Neural progenitor cell (in vitro differentiated cells): ENCODE measurements around the gene S100A9. TPM values are rescaled to one million over a fixed set of nuclear protein-coding genes. Genes with fewer than 3 reads are reported as not detected.

Source experiments
- DNase-seq: peaks from one replicate; pipeline ENCODE4 v3.0.0-alpha.2; 2016; ENCODE audit warnings: low spot score
- H2AFZ ChIP-seq: fragments of 200-600 bp; sonication (generic); replicated peaks from 2 replicates; pipeline ENCODE4 v1.6.1; 2016; ENCODE audit warnings: antibody characterized with exemption
- H3F3A ChIP-seq: fragments of 200-600 bp; sonication (generic); 2 replicates; pipeline ENCODE4 v1.6.1; 2016; ENCODE audit warnings: antibody characterized with exemption, low read depth
- H3K27ac ChIP-seq: fragments of 200-600 bp; sonication (generic); 2 replicates; pipeline ENCODE4 v1.5.1; 2016; ENCODE audit warnings: mild to moderate bottlenecking
- H3K27me3 ChIP-seq: fragments of 200-600 bp; sonication (generic); 2 replicates; pipeline ENCODE4 v1.6.1; 2016; ENCODE audit warnings: mild to moderate bottlenecking, moderate library complexity
- H3K36me3 ChIP-seq: fragments of 200-600 bp; sonication (generic); 2 replicates; pipeline ENCODE4 v1.5.1; 2016
- H3K4me1 ChIP-seq: fragments of 200-600 bp; sonication (generic); 2 replicates; pipeline ENCODE4 v1.6.1; 2016; ENCODE audit warnings: mixed run types
- H3K4me2 ChIP-seq: fragments of 200-600 bp; sonication (generic); 2 replicates; pipeline ENCODE4 v1.6.1; 2016
- H3K4me3 ChIP-seq: fragments of 200-600 bp; sonication (generic); 2 replicates; pipeline ENCODE4 v1.5.1; 2016
- H3K79me2 ChIP-seq: fragments of 200-600 bp; sonication (generic); 2 replicates; pipeline ENCODE4 v1.6.1; 2016; ENCODE audit warnings: low read depth
- H3K9ac ChIP-seq: fragments of 200-600 bp; sonication (generic); 2 replicates; pipeline ENCODE4 v1.6.1; 2016
- H3K9me3 ChIP-seq: fragments of 200-600 bp; sonication (generic); 2 replicates; pipeline ENCODE4 v1.5.1; 2016; ENCODE audit warnings: low read depth
- H4K20me1 ChIP-seq: fragments of 200-600 bp; sonication (generic); 2 replicates; pipeline ENCODE4 v1.6.1; 2016; ENCODE audit warnings: low read depth
- H3K27ac Mint-ChIP-seq: 3 replicates; pipeline ENCODE4 v1.8.0; 2021; ENCODE audit warnings: mixed read lengths
- H3K27me3 Mint-ChIP-seq: 2 replicates; pipeline ENCODE4 v1.8.0; 2022; ENCODE audit warnings: low read depth, mild to moderate bottlenecking, inconsistent platforms, moderate library complexity, mixed read lengths; ENCODE audit not compliant: insufficient read depth
- H3K36me3 Mint-ChIP-seq: 3 replicates; pipeline ENCODE4 v1.8.0; 2021; ENCODE audit warnings: mixed read lengths
- H3K4me1 Mint-ChIP-seq: 3 replicates; pipeline ENCODE4 v1.8.0; 2021; ENCODE audit warnings: mixed read lengths
- H3K4me3 Mint-ChIP-seq: 3 replicates; pipeline ENCODE4 v1.8.0; 2021; ENCODE audit warnings: mild to moderate bottlenecking, moderate library complexity, mixed read lengths
- H3K9me3 Mint-ChIP-seq: 3 replicates; pipeline ENCODE4 v1.8.0; 2020; ENCODE audit warnings: mixed read lengths
- CTCF ChIP-seq: fragments of 200-600 bp; sonication (generic); IDR thresholded peaks from 2 replicates; pipeline ENCODE4 v1.5.1; 2017; ENCODE audit warnings: antibody characterized with exemption, mild to moderate bottlenecking
- EZH2 ChIP-seq: fragments of 200-600 bp; sonication (generic); IDR thresholded peaks from 2 replicates; pipeline ENCODE4 v1.6.1; 2017; ENCODE audit warnings: antibody characterized with exemption, mild to moderate bottlenecking, moderate library complexity
- EZH2phosphoT487 ChIP-seq: fragments of 200-600 bp; sonication (generic); IDR thresholded peaks from 2 replicates; pipeline ENCODE4 v1.6.1; 2017; ENCODE audit warnings: antibody characterized with exemption
- total RNA-seq: library from RNA; depleted of rRNA; stranded (reverse); fragments of >200 nt; gene quantifications from 2 replicates; pipeline ENCODE4 v1.2.3, GENCODE V29; 2015; ENCODE audit warnings: low replicate concordance

The S100A9 gene
- total RNA-seq, 1 donor from 2014 or later, result not detected

- H3K4me1 ChIP-seq, result no peaks in the 10 kb centered on the region
- Mint-ChIP-seq H3K36me3 (no peaks in the 10 kb centered on the region), H3K4me1 (no peaks in the 10 kb centered on the region), H3K27ac (no peak overlapping the region), H3K4me3 (no peak overlapping the region), H3K27me3 (peaks cover 5% of the 10 kb centered on the region), H3K9me3 (no peaks in the 10 kb centered on the region)
- no peak overlapping the region for H3K4me2 ChIP-seq
- H2AFZ ChIP-seq, result no peak overlapping the region
- no peak overlapping the region for H3K27ac ChIP-seq
- no peaks in the 10 kb centered on the region for H3F3A ChIP-seq
- no peaks in the 10 kb centered on the region for H4K20me1 ChIP-seq
- H3K9me3 ChIP-seq, result no peaks in the 10 kb centered on the region
- no peak overlapping the region for H3K4me3 ChIP-seq
- no peaks in the 10 kb centered on the region for H3K36me3 ChIP-seq
- no peaks in the 10 kb centered on the region for H3K79me2 ChIP-seq
- no peak for DNase-seq
- TF ChIP-seq EZH2phosphoT487, result no peak
- TF ChIP-seq EZH2, result no peak
- TF ChIP-seq CTCF, result no peak
- H3K9ac ChIP-seq, result no peak overlapping the region
- peaks cover 4% of the 10 kb centered on the region for H3K27me3 ChIP-seq
Measured at GRCh38 chr1:153356392-153357075, 1.1 kb upstream of the S100A9 start.

- H3K27me3 Mint-ChIP-seq, result peaks cover 5% of the 10 kb centered on the region
- TF ChIP-seq CTCF (no peak), EZH2phosphoT487 (no peak), EZH2 (no peak)
- no peaks in the 10 kb centered on the region for H4K20me1 ChIP-seq
- H2AFZ ChIP-seq, result no peak overlapping the region
- no peaks in the 10 kb centered on the region for H3F3A ChIP-seq
- no peak overlapping the region for H3K9ac ChIP-seq
- H3K4me3 ChIP-seq, result no peak overlapping the region
- no peak overlapping the region for H3K4me2 ChIP-seq
- H3K9me3 ChIP-seq, result no peaks in the 10 kb centered on the region
- no peaks in the 10 kb centered on the region for H3K36me3 ChIP-seq
- no peak overlapping the region for H3K4me3 Mint-ChIP-seq
- no peak for DNase-seq
- H3K27ac ChIP-seq, result no peak overlapping the region
- no peaks in the 10 kb centered on the region for H3K9me3 Mint-ChIP-seq
- H3K4me1 ChIP-seq, result no peaks in the 10 kb centered on the region
- H3K4me1 Mint-ChIP-seq, result no peaks in the 10 kb centered on the region
- no peaks in the 10 kb centered on the region for H3K36me3 Mint-ChIP-seq
- H3K27ac Mint-ChIP-seq, result no peak overlapping the region
- H3K79me2 ChIP-seq, result no peaks in the 10 kb centered on the region
- H3K27me3 ChIP-seq, result no peaks in the 10 kb centered on the region
Measured at GRCh38 chr1:153357076-153357852, 390 bp upstream of the S100A9 start.

- no peak for TF ChIP-seq EZH2phosphoT487
- no peak for TF ChIP-seq CTCF
- no peak for TF ChIP-seq EZH2
- Mint-ChIP-seq H3K27me3 (peaks cover 7% of the 10 kb centered on the region), H3K27ac (no peak overlapping the region), H3K9me3 (no peaks in the 10 kb centered on the region), H3K4me1 (no peaks in the 10 kb centered on the region), H3K4me3 (no peak overlapping the region), H3K36me3 (no peaks in the 10 kb centered on the region)
- Histone ChIP-seq H2AFZ (no peak overlapping the region), H3K27ac (no peak overlapping the region), H3F3A (no peaks in the 10 kb centered on the region), H3K4me1 (no peaks in the 10 kb centered on the region), H3K4me2 (no peak overlapping the region), H3K9ac (no peak overlapping the region), H3K9me3 (no peaks in the 10 kb centered on the region), H3K79me2 (no peaks in the 10 kb centered on the region), H3K36me3 (no peaks in the 10 kb centered on the region), H3K4me3 (no peak overlapping the region), H3K27me3 (no peaks in the 10 kb centered on the region), H4K20me1 (no peaks in the 10 kb centered on the region)
- no peak for DNase-seq
Measured at GRCh38 chr1:153358691-153358975, 979 bp downstream of the S100A9 start.
